H1 (cell line): ENCODE data around the gene INHA. TPM values are rescaled to one million over a fixed set of nuclear protein-coding genes. Genes with fewer than 3 reads are reported as not detected.
A peak's percentile ranks its signal among the peaks of the same experiment; 100 is the strongest.

Source experiments
- CTCF ChIA-PET: fragments of 300-600 bp; sonication (Branson Sonifier 250); formaldehyde crosslinking; loops from one replicate; lab custom pipeline; 2021; ENCODE audit not compliant: partially characterized antibody; lab: Charles Lee
- POLR2A ChIA-PET: fragments of 300-600 bp; sonication (Branson Sonifier 250); formaldehyde crosslinking; loops from one replicate; lab custom pipeline; 2021; ENCODE audit warnings: inconsistent platforms; ENCODE audit not compliant: partially characterized antibody; lab: Charles Lee
- DNase-seq, 2 experiments: peaks; one replicate each; pipeline versions ENCODE4 v3.0.0 to v3.0.0-alpha.2; 2010 to 2022; ENCODE audit warnings: low spot score in 2 of 2, low read depth in 1 of 2, mixed read lengths in 1 of 2
- FAIRE-seq: peaks from 2 replicates; lab custom pipeline; 2011; peaks lifted over from hg19 to GRCh38; lab: Jason Lieb, UNC
- H2AFZ ChIP-seq: 2 replicates; pipeline ENCODE4 v1.8.1; 2012; ENCODE audit warnings: low read length, inconsistent platforms
- H2AK5ac ChIP-seq: 2 replicates; pipeline ENCODE4 v1.6.1; 2013; ENCODE audit warnings: low read depth, low read length
- H2BK120ac ChIP-seq: replicated peaks from 2 replicates; pipeline ENCODE3; 2013; ENCODE audit warnings: low read depth, low read length, inconsistent platforms
- H2BK12ac ChIP-seq: 2 replicates; pipeline ENCODE4 v1.6.1; 2013; ENCODE audit warnings: low read depth, low read length
- H2BK15ac ChIP-seq: 2 replicates; pipeline ENCODE4 v1.6.1; 2013; ENCODE audit warnings: low read length
- H2BK20ac ChIP-seq: 2 replicates; pipeline ENCODE4 v1.6.1; 2013; ENCODE audit warnings: low read length
- H2BK5ac ChIP-seq: 2 replicates; pipeline ENCODE4 v1.6.1; 2013; ENCODE audit warnings: low read depth, low read length
- H3K14ac ChIP-seq: 2 replicates; pipeline ENCODE4 v1.6.1; 2013; ENCODE audit warnings: inconsistent platforms; ENCODE audit not compliant: insufficient read length
- H3K18ac ChIP-seq: 2 replicates; pipeline ENCODE4 v1.6.1; 2013; ENCODE audit warnings: low read length; ENCODE audit errors: extremely low read depth
- H3K23ac ChIP-seq: 2 replicates; pipeline ENCODE4 v1.6.1; 2013; ENCODE audit warnings: inconsistent platforms; ENCODE audit not compliant: insufficient read length
- H3K23me2 ChIP-seq: 2 replicates; pipeline ENCODE4 v1.6.1; 2013; ENCODE audit warnings: low read depth, low read length
- H3K27ac ChIP-seq: 2 replicates; pipeline ENCODE4 v1.6.1; 2011; ENCODE audit warnings: low read depth, low read length, inconsistent platforms
- H3K27me3 ChIP-seq, 4 experiments: replicated peaks in 1 of 4; 1 replicate in 1 of 4; 2 replicates in 3 of 4; pipeline versions ENCODE4 v1.6.1 to v1.8.1; 2011 to 2013; ENCODE audit warnings: low read length in 3 of 4, mild to moderate bottlenecking in 3 of 4, inconsistent platforms in 2 of 4, mixed read lengths in 2 of 4, moderate library complexity in 1 of 4; ENCODE audit not compliant: control insufficient read depth in 3 of 4, insufficient read depth in 3 of 4; ENCODE audit errors: extremely low read depth in 1 of 4
- H3K36me3 ChIP-seq, 4 experiments: 2 replicates each; pipeline versions ENCODE4 v1.6.1 to v1.8.1; 2011 to 2013; ENCODE audit warnings: mild to moderate bottlenecking in 4 of 4, low read length in 3 of 4, moderate library complexity in 2 of 4, control low read depth in 1 of 4, inconsistent platforms in 1 of 4; ENCODE audit not compliant: insufficient read depth in 4 of 4, control insufficient read depth in 2 of 4
- H3K4ac ChIP-seq: replicated peaks from 2 replicates; pipeline ENCODE3; 2013; ENCODE audit warnings: low read length, low read depth, mixed read lengths, inconsistent platforms; ENCODE audit not compliant: insufficient read length
- H3K4me1 ChIP-seq, 4 experiments: replicated peaks in 1 of 4; 1 replicate in 1 of 4; 2 replicates in 3 of 4; pipeline versions ENCODE4 v1.6.1 to v1.8.1; 2011 to 2013; ENCODE audit warnings: low read length in 3 of 4, inconsistent platforms in 2 of 4, mixed read lengths in 1 of 4; ENCODE audit not compliant: insufficient read depth in 4 of 4, control insufficient read depth in 3 of 4
- H3K4me2 ChIP-seq, 2 experiments: 2 replicates each; pipeline versions ENCODE4 v1.6.1 to v1.8.1; 2011 to 2013; ENCODE audit warnings: low read depth in 2 of 2, low read length in 2 of 2, control low read depth in 1 of 2, inconsistent platforms in 1 of 2, mild to moderate bottlenecking in 1 of 2; ENCODE audit not compliant: insufficient read depth in 1 of 2
- H3K4me3 ChIP-seq, 4 experiments: fragments of 200-600, 300-600 bp in 1 of 4; sonication (generic), shearing (Covaris generic), sonication (Bioruptor Twin) in 1 of 4; 2 replicates each; pipeline versions ENCODE4 v1.5.1 to v1.8.1; 2011 to 2016; ENCODE audit warnings: low read length in 4 of 4, low read depth in 3 of 4, control low read depth in 2 of 4, inconsistent platforms in 2 of 4, mild to moderate bottlenecking in 2 of 4, mixed read lengths in 1 of 4, moderate library complexity in 1 of 4; ENCODE audit not compliant: insufficient read depth in 2 of 4; ENCODE audit errors: extremely low read depth in 1 of 4
- H3K56ac ChIP-seq: replicated peaks from 2 replicates; pipeline ENCODE3; 2013; ENCODE audit warnings: low read depth, mild to moderate bottlenecking, mixed read lengths, low read length, inconsistent platforms; ENCODE audit not compliant: insufficient read length
- H3K79me1 ChIP-seq: 2 replicates; pipeline ENCODE4 v1.6.1; 2013; ENCODE audit warnings: low read depth, low read length, control low read depth
- H3K79me2 ChIP-seq, 2 experiments: 2 replicates each; pipeline versions ENCODE4 v1.6.1 to v1.8.1; 2012 to 2013; ENCODE audit warnings: low read length in 2 of 2, mild to moderate bottlenecking in 2 of 2, inconsistent platforms in 1 of 2; ENCODE audit not compliant: insufficient read depth in 2 of 2, control insufficient read depth in 1 of 2
- H3K9ac ChIP-seq, 4 experiments: replicated peaks in 1 of 4; 1 replicate in 1 of 4; 2 replicates in 3 of 4; pipeline versions ENCODE4 v1.6.1 to v1.8.1; 2011 to 2013; ENCODE audit warnings: low read depth in 3 of 4, low read length in 3 of 4, control low read depth in 2 of 4, mild to moderate bottlenecking in 2 of 4, moderate library complexity in 2 of 4, inconsistent platforms in 1 of 4; ENCODE audit errors: extremely low read depth in 1 of 4
- H3K9me3 ChIP-seq, 2 experiments: 2 replicates each; pipeline versions ENCODE4 v1.6.1 to v1.8.1; 2012 to 2013; ENCODE audit warnings: mild to moderate bottlenecking in 2 of 2, moderate library complexity in 2 of 2, control low read depth in 1 of 2, inconsistent platforms in 1 of 2, low read depth in 1 of 2, low read length in 1 of 2, mixed read lengths in 1 of 2; ENCODE audit not compliant: insufficient read depth in 2 of 2
- H4K20me1 ChIP-seq, 2 experiments: replicated peaks in 1 of 2; 2 replicates each; pipeline versions ENCODE3 to v1.8.1; 2011 to 2013; ENCODE audit warnings: inconsistent platforms in 2 of 2, low read length in 2 of 2, mild to moderate bottlenecking in 1 of 2; ENCODE audit not compliant: insufficient read depth in 2 of 2, control insufficient read depth in 1 of 2
- H4K5ac ChIP-seq: 2 replicates; pipeline ENCODE4 v1.6.1; 2013; ENCODE audit warnings: low read length, low read depth, mixed read lengths, inconsistent platforms; ENCODE audit not compliant: insufficient read length
- H4K8ac ChIP-seq: 2 replicates; pipeline ENCODE4 v1.8.0; 2013; ENCODE audit warnings: mild to moderate bottlenecking, moderate library complexity, low read length, inconsistent platforms; ENCODE audit not compliant: insufficient read depth; ENCODE audit errors: extremely low read depth
- H4K91ac ChIP-seq: replicated peaks from 2 replicates; pipeline ENCODE3; 2013; ENCODE audit warnings: low read length, mixed read lengths, inconsistent platforms; ENCODE audit not compliant: insufficient read length
- ASH2L ChIP-seq: fragments of 200-600, 300-600 bp; sonication (generic); IDR thresholded peaks from one replicate; pipeline ENCODE4 v1.7.1; 2017; ENCODE audit warnings: low read length
- KDM4A ChIP-seq: IDR thresholded peaks from one replicate; pipeline ENCODE4 v1.7.1; 2012; ENCODE audit warnings: low read depth, mild to moderate bottlenecking, moderate library complexity, low read length, inconsistent platforms; ENCODE audit not compliant: severe bottlenecking
- PHF8 ChIP-seq: fragments of 200-600 bp; sonication (generic); conservative IDR thresholded peaks from 2 replicates; pipeline ENCODE4 v1.7.1; 2012; ENCODE audit warnings: low read depth, mild to moderate bottlenecking, inconsistent platforms, low read length, moderate library complexity
- POLR2A ChIP-seq, 2 experiments: IDR thresholded peaks; 1 replicate in 1 of 2; 2 replicates in 1 of 2; pipeline ENCODE4 v1.6.1; 2011; ENCODE audit warnings: low read depth in 2 of 2, low read length in 2 of 2, mild to moderate bottlenecking in 2 of 2; ENCODE audit errors: control extremely low read depth in 1 of 2
- SIN3A ChIP-seq, 2 experiments: IDR thresholded peaks in 1 of 2; conservative IDR thresholded peaks in 1 of 2; 2 replicates each; pipeline ENCODE4 v1.6.1; 2011 to 2012; ENCODE audit warnings: low read length in 2 of 2, improper control_type of control experiment in 1 of 2, low read depth in 1 of 2, mild to moderate bottlenecking in 1 of 2
- TEAD4 ChIP-seq: IDR thresholded peaks from 2 replicates; pipeline ENCODE4 v1.6.1; 2012; ENCODE audit warnings: low read depth, low read length, inconsistent platforms, mixed read lengths
- WGBS, 2 experiments: shearing (Covaris generic) in 1 of 2; methylation state at CpG; one replicate each; pipeline versions ENCODE4 v1.1.6 to v1.1.7; 2013 to 2015; ENCODE audit warnings: low lambda C conversion rate in 2 of 2, mixed read lengths in 2 of 2, inconsistent platforms in 1 of 2, low coverage in 1 of 2, missing lambda C conversion rate in 1 of 2; ENCODE audit not compliant: insufficient replicate concordance in 2 of 2, insufficient coverage in 1 of 2, insufficient read length in 1 of 2; ENCODE audit errors: extremely low coverage in 1 of 2, missing lambda C conversion rate in 1 of 2; 5-methylcytosine and 5-hydroxymethylcytosine counted together
- polyA plus RNA-seq, 7 experiments: library from polyadenylated mRNA; depleted of rRNA in 3 of 7; stranded (reverse) in 5 of 7; unstranded in 2 of 7; fragments of >200 nt in 5 of 7; fragments of 200-250 nt in 2 of 7; gene quantifications; 1 replicate in 5 of 7; 2 replicates in 1 of 7; 4 replicates in 1 of 7; pipeline versions ENCODE4 v1.2.1 to v1.2.3, GENCODE V29; 2011 to 2013; ENCODE audit warnings: missing spikeins in 2 of 7, mixed read lengths in 2 of 7
- total RNA-seq: library from RNA; stranded (reverse); fragmentation: NEBNext Ultra II Directional; extraction: Animal tissue kit (Norgen Biotek cat#: 25700); gene quantifications from 2 replicates; pipeline ENCODE4 v1.2.1, GENCODE V29; 2021

Gene INHA
- total and polyA plus RNA-seq, 2 of the 8 experiments (the other 6 are each of a cell fraction or from before 2014, with no cell fraction given) = 0.65 to 2.7 TPM

DNA sequence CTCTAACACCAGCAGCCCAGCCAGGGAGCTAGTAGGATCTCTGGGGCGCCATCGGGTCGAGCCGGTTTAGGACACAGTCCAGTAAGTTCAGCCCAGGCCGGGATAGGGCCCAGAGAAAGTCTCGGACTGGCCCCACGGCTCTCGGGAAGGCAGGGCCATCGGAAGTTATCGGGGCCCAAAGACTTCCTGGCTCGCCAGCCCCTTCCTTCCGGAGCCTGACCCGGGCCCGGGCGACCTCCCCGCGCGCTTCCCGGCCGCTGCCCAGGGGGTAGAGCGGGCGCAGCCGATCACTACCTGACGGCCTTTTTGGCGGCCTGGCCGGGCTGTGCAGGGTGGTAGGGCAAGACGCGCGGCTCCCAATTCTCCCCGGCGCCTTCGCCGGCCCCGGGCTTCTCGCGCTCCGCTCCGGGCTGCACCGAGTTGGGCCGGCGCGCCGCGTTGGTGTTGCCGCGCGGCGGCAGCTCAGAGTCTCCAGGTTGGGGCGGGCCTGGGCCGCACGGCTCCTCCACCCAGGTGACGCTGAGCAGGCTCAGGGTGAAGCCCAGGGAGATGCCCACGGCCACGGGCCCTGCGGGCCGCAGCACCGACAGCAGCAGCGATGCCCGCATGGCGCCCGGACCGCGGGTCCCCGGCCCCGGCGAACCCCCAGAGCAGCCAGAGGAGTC is 29.0 kb upstream of the INHA start:
- H3K36me3 ChIP-seq = peaks cover 4 to 22% (median 12%) of the 10 kb centered on the region in 4 experiments; a peak in 6 of 8 replicates
- H3K14ac ChIP-seq = no peak overlapping the region
- no peak overlapping the region for H2BK15ac ChIP-seq
- H4K91ac ChIP-seq = no peak overlapping the region
- peak overlapping the region; percentile 72; the same call in 1 of the 2 replicates for H4K8ac ChIP-seq
- H3K27ac ChIP-seq = peak overlapping the region; percentile 19; the same call in 1 of the 2 replicates
- H2BK20ac ChIP-seq = no peak overlapping the region
- H3K4me3 ChIP-seq = peak overlapping the region; percentile 73 to 90 (median 80)
- H3K79me1 ChIP-seq = peaks cover 4% of the 10 kb centered on the region; the same call in 1 of the 2 replicates
- no peak for FAIRE-seq
- H3K4me2 ChIP-seq = peak overlapping the region; percentile 62 to 90
- POLR2A ChIA-PET = interaction anchor here (0.6 to 3.3 kb wide), 13 partner anchors 11 to 110 kb away, joined by 3 to 44 read pairs (median 5); partner anchors contain the start of genes GMPPA, INHA, OBSL1 and STK11IP
- H3K56ac ChIP-seq = peak overlapping the region; percentile 84
- peak overlapping the region in 3 of 4 experiments; percentile 52 to 76 (median 65); a peak in 6 of 7 replicates for H3K9ac ChIP-seq
- peaks cover 14 to 20% of the 10 kb centered on the region in 2 experiments for H4K20me1 ChIP-seq
- peaks cover 0 to 4% (median 0%) of the 10 kb centered on the region in 4 experiments; a peak in 2 of 7 replicates for H3K27me3 ChIP-seq
- DNase-seq = peak in 1 of 2 experiments; percentile 83
- 1% methylated on average over 41 of the region's 66 CpGs; no CpG with 5 or more reads in 1 of the 2 experiments for WGBS, 2 experiments
- no peak overlapping the region for H2BK12ac ChIP-seq
- H3K9me3 ChIP-seq = no peaks in the 10 kb centered on the region
- H3K4me1 ChIP-seq = peaks cover 5 to 20% (median 11%) of the 10 kb centered on the region in 4 experiments
- no peak overlapping the region for H2BK120ac ChIP-seq
- H4K5ac ChIP-seq = no peak overlapping the region
- H2AFZ ChIP-seq = no peak overlapping the region
- no peak overlapping the region for H3K4ac ChIP-seq
- CTCF ChIA-PET = interaction anchor here (0.9 to 113.1 kb wide), 16 partner anchors 9 to 139 kb away, joined by 3 to 7248 read pairs (median 8); partner anchors contain the start of genes DES, GMPPA, SPEG and STK11IP
- peak overlapping the region; percentile 48; the same call in 1 of the 2 replicates for H3K18ac ChIP-seq
- H3K23ac ChIP-seq = no peak overlapping the region
- H2BK5ac ChIP-seq = peak overlapping the region; percentile 85; the same call in 1 of the 2 replicates
- peak; percentile 47 for TF ChIP-seq PHF8
- peak in 1 of 2 experiments; percentile 32; a peak in 1 of 3 replicates for TF ChIP-seq POLR2A (IDR thresholded peaks at IDR 0.05; ENCODE audit: control extremely low read depth in 1 of 2, low read depth in 2 of 2, low read length in 2 of 2)
- peak; percentile 26 for TF ChIP-seq ASH2L
- 0 out of 4 replicates have a peak, but pooled peaks of 1 of the 2 experiments have one; percentile 26 for TF ChIP-seq SIN3A (conservative IDR thresholded peaks at IDR 0.05 in 1 of 2, IDR thresholded peaks at IDR 0.05 in 1 of 2; ENCODE audit: low read depth in 1 of 2, low read length in 2 of 2)
- TF ChIP-seq KDM4A = peak; percentile 33
- no peak for TF ChIP-seq TEAD4
- H3K23me2 ChIP-seq = peaks cover 14% of the 10 kb centered on the region; the same call in 1 of the 2 replicates
- H3K79me2 ChIP-seq = peaks cover 0 to 6% of the 10 kb centered on the region in 2 experiments; a peak in 1 of 4 replicates
- H2AK5ac ChIP-seq = no peak overlapping the region
